T-helper 2 cell treated with Interferon-gamma antibody and Interleukin-4, amounts not matched to agents 5 μg/mL and 100 μg/mL, for 36 hours (primary cell): ENCODE results near the gene CRYBB3.

Experiments used
- DNase-seq: peaks from one replicate; pipeline ENCODE4 v3.0.0; 2021; ENCODE audit warnings: low spot score
- H3K27ac Mint-ChIP-seq: one replicate; pipeline ENCODE4 v1.8.0; 2021; ENCODE audit warnings: mild to moderate bottlenecking, mixed read lengths
- H3K27me3 Mint-ChIP-seq: one replicate; pipeline ENCODE4 v1.8.0; 2021; ENCODE audit warnings: low read depth, mixed read lengths
- H3K36me3 Mint-ChIP-seq: one replicate; pipeline ENCODE4 v1.8.0; 2021; ENCODE audit warnings: low read depth, mixed read lengths
- H3K4me1 Mint-ChIP-seq: one replicate; pipeline ENCODE4 v1.8.0; 2021; ENCODE audit warnings: low read depth, mixed read lengths
- H3K4me3 Mint-ChIP-seq: one replicate; pipeline ENCODE4 v1.8.0; 2022; ENCODE audit warnings: mild to moderate bottlenecking, moderate library complexity, mixed read lengths
- H3K9me3 Mint-ChIP-seq: one replicate; pipeline ENCODE4 v1.8.0; 2021; ENCODE audit warnings: mixed read lengths

Gene CRYBB3

DNA sequence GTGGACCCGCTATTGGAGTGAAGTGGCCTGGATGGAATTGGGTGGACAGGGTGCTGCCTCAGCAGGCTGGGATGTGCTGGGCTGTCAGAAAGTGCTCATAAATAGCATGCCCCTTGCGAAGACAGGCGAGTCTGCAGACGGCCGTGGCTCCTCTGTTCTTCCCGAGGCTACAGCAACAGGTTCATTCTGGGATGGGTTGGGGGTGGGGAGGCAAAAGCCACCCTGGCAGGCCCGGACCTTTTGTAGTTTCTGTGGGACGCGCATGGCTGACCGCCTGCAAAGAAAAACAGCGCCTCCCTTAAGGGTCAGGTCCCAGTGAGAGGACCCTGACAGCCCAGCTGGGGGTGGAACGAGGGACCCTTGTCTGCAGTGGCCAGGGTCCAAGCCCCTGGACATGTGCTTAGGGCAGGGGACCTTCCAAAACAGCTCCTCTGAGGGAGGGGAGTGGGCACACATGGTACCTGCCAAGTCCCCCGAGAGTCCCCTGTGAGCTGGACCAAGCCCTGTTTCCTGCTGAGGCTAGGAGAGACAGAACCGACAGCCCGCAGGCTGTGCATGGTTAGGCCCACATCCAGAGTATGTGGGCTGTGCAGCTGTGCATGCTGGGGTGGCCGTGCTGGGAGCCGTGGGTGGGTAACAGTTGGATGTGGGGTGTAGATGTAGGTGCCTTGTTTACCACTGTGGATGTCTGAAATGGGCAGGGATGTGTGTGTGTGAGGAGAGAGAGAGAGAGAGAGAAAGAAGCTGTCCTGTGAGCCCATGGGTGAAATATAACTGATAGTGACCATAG lies at the start of gene CRYBB3:
CRYBB3 (plus strand) TSS at position 128 of the 790 bp plus-strand sequence. CDS start 1,539 bp downstream, outside the sequence.
- H3K9me3 Mint-ChIP-seq = no peaks in the 10 kb centered on the region
- H3K4me1 Mint-ChIP-seq = peaks cover 5% of the 10 kb centered on the region
- no peaks in the 10 kb centered on the region for H3K36me3 Mint-ChIP-seq
- H3K27me3 Mint-ChIP-seq = no peaks in the 10 kb centered on the region
- DNase-seq = no peak
- H3K27ac Mint-ChIP-seq = peak within 1 kb of the TSS; percentile 56
- H3K4me3 Mint-ChIP-seq = no peak within 1 kb of the TSS

DNA sequence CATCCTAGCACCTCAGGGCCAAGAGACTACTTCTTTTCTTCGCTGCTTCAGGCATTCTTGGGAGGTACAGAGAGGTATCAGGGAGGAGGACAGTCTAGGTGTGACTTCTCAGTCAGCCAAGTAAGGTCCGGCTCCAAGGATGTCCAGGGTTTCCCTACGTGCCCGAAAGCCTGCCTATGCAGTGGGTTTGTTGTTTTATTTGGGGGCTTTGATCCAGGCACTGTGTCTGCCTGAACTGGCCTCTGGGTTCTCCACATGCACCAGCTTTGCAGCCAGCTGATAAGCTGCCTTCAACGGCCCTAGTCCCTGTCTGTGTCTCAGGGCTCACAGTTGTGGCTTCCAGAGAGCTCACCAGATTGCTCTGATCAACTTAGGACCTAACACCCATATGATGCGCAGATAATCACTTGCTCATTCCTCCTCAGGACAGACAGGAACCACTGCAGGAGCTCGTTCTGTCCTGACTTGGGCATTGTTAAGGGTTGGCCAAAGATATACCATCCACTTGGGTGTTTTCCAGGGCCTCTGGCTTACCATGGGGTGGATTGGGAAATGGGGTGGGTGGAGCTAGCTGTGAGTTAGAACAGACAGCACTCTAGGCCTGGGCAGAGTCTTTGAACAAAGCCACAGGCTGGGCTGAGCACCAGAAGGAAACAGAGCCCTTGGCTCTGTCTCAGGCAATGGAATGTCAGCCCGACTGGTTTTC lies 45.5 kb upstream of the CRYBB3 start:
- no peaks in the 10 kb centered on the region for H3K27me3 Mint-ChIP-seq
- H3K4me3 Mint-ChIP-seq = no peak overlapping the region
- H3K27ac Mint-ChIP-seq = no peak overlapping the region
- no peaks in the 10 kb centered on the region for H3K9me3 Mint-ChIP-seq
- H3K36me3 Mint-ChIP-seq = no peaks in the 10 kb centered on the region
- no peak for DNase-seq
- no peaks in the 10 kb centered on the region for H3K4me1 Mint-ChIP-seq

- Mint-ChIP-seq H3K36me3 (no peaks in the 10 kb centered on the region), H3K27me3 (no peaks in the 10 kb centered on the region), H3K4me1 (no peaks in the 10 kb centered on the region), H3K9me3 (no peaks in the 10 kb centered on the region), H3K4me3 (no peak overlapping the region), H3K27ac (no peak overlapping the region)
- DNase-seq = no peak
Measured at GRCh38 chr22:25154667-25154999, 45.0 kb upstream of the CRYBB3 start.

GRCh38 chr22:25156736-25157135 lies 42.9 kb upstream of the CRYBB3 start:
- no peak for DNase-seq
- H3K36me3 Mint-ChIP-seq = no peaks in the 10 kb centered on the region
- no peaks in the 10 kb centered on the region for H3K4me1 Mint-ChIP-seq
- H3K4me3 Mint-ChIP-seq = no peak overlapping the region
- no peaks in the 10 kb centered on the region for H3K9me3 Mint-ChIP-seq
- no peaks in the 10 kb centered on the region for H3K27me3 Mint-ChIP-seq
- H3K27ac Mint-ChIP-seq = no peak overlapping the region

- no peak overlapping the region for H3K27ac Mint-ChIP-seq
- H3K36me3 Mint-ChIP-seq = no peaks in the 10 kb centered on the region
- no peaks in the 10 kb centered on the region for H3K9me3 Mint-ChIP-seq
- no peak for DNase-seq
- no peak overlapping the region for H3K4me3 Mint-ChIP-seq
- no peaks in the 10 kb centered on the region for H3K27me3 Mint-ChIP-seq
- H3K4me1 Mint-ChIP-seq = no peaks in the 10 kb centered on the region
Measured at GRCh38 chr22:25159028-25159427, 40.6 kb upstream of the CRYBB3 start.

DNA sequence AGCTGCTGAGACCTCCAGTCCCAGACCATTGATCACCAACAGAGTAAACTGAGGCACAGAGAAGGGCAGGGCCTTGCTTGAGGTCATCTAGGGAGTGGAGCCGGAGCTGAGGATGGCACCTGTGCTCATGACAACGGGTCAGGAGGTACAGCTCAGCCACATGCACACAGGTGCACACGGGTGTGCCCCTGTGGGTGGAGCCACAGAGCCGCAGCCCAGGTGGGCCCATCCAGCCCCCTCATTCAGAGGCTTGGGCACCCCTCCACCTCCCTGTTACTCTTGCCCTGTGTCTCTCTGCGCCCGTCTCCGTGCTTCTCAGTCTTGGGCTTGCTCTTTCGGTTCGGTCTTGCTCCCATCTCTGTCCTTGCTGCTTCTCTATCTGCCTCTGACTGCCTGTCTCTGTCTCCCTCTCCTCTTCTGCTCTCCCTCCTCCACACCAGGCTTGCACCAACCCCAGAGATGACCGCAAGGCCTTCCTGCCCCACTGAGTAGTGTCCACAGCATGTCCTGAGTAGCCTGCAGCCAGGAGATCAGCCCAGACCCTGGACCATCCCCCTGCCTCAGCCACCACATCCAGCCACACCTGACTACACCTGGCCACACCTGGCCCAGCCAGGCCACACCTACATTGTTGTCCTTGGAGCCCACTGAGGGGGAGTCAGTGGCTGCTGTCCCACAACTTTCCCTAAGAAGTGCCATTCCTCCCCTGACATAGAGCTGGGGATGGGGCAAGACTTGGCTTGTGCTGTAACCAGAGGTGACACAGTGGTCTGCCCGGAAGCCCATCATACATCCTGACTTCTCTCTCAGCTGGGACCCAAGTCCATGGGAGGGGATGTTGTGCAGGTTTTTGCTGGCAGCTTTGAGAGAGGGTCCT lies 39.3 kb upstream of the CRYBB3 start:
- Mint-ChIP-seq H3K4me1 (no peaks in the 10 kb centered on the region), H3K4me3 (no peak overlapping the region), H3K36me3 (no peaks in the 10 kb centered on the region), H3K27ac (peak overlapping the region; percentile 20), H3K27me3 (no peaks in the 10 kb centered on the region), H3K9me3 (no peaks in the 10 kb centered on the region)
- no peak for DNase-seq

DNA sequence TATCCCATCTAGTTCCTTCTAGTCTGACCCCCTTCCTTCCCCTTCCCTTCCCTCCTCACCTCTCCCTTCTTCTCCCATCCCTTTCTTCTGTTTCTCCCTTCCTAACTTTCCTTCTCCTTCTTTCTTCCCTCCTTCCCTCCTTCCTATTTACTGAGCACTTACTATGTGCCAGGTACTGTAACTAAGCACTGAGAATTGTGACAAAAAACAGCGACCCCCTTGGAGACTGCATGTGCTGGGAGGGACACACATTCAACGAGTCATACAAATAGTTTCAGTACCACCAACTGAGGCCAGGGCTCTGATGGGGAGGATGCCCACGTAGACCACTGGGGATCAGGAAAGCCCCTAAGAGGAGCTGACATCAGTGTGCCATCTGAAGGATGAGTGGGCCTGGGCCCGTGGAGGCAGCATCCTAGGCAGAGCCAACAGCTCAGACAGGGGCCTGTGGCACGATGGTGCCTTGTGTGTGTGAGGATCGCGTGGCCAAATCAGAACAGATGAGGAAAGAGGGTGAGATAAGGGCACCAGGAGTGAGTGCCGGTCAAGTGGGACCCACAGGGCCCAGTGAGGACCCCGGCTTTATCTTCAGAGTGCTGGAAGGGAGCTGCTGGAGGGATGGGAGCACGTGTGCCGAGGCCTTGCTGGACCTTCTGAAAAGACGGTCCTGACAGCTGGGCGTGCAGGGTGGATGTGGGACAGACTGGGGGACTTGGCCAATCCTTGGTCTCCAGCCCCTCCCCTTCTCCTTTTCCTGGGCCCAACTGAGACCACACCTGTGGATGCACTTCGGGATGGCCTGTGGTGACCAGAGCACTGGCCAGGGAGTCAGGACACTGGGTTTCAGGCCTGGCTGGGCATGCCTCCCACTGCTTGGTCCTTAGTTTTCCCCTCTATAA lies 38.4 kb upstream of the CRYBB3 start:
- no peaks in the 10 kb centered on the region for H3K4me1 Mint-ChIP-seq
- DNase-seq = no peak
- no peaks in the 10 kb centered on the region for H3K36me3 Mint-ChIP-seq
- H3K9me3 Mint-ChIP-seq = no peaks in the 10 kb centered on the region
- H3K4me3 Mint-ChIP-seq = no peak overlapping the region
- H3K27me3 Mint-ChIP-seq = no peaks in the 10 kb centered on the region
- H3K27ac Mint-ChIP-seq = peak overlapping the region; percentile 8

DNA sequence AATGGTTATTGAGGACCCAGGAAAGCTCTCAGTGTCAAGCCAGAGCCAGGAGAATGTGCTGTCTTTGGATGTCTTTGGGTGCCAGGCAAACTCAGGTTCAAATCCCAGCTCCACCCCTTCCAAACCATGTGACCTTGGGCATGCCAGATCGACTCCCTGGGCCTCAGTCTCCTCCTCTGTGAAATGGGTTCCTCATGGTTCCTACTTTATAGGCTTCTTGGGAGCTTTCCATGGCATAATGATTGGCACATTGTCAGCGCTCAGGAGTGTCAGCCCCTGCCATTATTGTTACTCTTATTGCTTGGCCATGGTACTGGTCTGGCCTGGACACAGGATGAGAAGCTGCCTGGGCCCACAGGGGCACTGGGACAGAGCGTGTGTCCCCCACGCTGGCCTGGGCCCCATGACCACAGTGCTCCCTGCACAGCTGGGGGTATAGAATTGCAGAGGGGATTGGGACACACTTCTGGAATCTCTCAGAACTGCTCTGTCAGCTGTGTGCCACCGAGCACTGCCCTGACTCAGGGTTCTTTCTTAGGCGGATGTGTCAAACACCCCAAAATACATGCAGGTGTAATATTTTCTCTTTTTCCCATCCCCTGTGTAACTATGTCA lies 37.6 kb upstream of the CRYBB3 start:
- no peaks in the 10 kb centered on the region for H3K36me3 Mint-ChIP-seq
- no peak overlapping the region for H3K4me3 Mint-ChIP-seq
- no peak for DNase-seq
- no peaks in the 10 kb centered on the region for H3K27me3 Mint-ChIP-seq
- H3K9me3 Mint-ChIP-seq = no peaks in the 10 kb centered on the region
- no peaks in the 10 kb centered on the region for H3K4me1 Mint-ChIP-seq
- H3K27ac Mint-ChIP-seq = no peak overlapping the region

- no peaks in the 10 kb centered on the region for H3K4me1 Mint-ChIP-seq
- no peak overlapping the region for H3K4me3 Mint-ChIP-seq
- no peak overlapping the region for H3K27ac Mint-ChIP-seq
- no peaks in the 10 kb centered on the region for H3K9me3 Mint-ChIP-seq
- DNase-seq = no peak
- no peaks in the 10 kb centered on the region for H3K36me3 Mint-ChIP-seq
- no peaks in the 10 kb centered on the region for H3K27me3 Mint-ChIP-seq
Measured at GRCh38 chr22:25162561-25162960, 37.1 kb upstream of the CRYBB3 start.

DNA sequence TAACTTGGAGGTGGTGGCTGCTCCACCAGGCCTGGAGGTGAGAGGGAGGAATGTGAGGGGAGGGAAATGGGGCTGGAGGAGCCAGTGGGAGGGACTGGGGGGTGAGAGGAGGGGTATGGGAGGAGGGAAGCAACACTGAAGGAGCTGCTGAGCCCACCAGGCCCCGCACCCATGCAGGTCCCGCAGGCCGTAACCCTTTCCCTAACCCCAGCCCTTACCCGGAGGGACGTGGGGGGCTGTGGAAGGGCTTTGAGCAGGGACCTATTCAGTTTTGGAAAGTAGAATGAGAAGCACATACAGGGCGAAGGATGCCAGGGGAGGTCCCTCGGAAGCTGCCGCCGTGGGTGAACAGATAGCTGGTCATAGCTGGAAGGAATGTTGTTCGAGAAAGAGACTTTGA lies 33.9 kb upstream of the CRYBB3 start:
- no peaks in the 10 kb centered on the region for H3K27me3 Mint-ChIP-seq

DNA sequence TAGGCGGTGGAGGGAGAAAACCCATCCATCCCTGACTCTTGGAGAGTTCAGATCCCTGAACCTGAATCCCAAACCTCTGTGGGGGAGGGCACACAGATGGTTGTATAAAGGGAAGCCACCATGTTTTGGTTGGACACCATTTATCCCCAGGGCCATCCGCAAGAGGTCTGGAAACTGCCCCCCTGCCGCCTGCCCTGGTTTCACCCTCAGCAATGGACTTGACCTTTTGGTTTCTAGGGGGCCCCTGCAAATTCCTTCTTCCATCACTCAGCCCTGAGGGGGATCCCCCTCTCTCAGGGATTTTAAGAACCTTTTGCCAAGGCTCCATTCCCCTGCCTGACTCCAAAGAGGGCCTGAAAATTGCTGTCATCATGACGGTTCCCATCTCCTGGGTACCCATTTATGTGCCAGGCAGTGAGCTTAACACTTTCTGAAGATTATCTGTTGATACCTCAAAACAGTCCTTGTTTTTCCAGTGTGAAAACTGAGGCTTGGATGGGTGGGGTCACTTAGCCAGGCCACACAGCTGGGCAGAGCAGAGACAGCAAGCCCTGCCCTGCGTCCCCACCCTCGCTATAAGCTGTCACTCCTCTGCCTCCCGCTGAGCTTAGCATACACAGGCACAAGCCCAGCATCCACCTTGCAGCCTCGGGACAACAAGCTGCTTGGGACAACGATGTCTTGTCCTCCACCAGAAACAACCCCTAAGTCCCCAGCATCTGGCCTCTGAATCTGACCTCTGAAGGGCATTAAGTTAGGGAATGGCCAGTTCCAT lies 33.2 kb upstream of the CRYBB3 start:
- no peak overlapping the region for H3K27ac Mint-ChIP-seq
- no peak for DNase-seq
- no peaks in the 10 kb centered on the region for H3K27me3 Mint-ChIP-seq

More for the DNA sequence above, 33.9 kb upstream of the CRYBB3 start:
- H3K36me3 Mint-ChIP-seq = no peaks in the 10 kb centered on the region
- no peaks in the 10 kb centered on the region for H3K4me1 Mint-ChIP-seq
- no peaks in the 10 kb centered on the region for H3K9me3 Mint-ChIP-seq
- no peak overlapping the region for H3K27ac Mint-ChIP-seq
- H3K4me3 Mint-ChIP-seq = no peak overlapping the region
- no peak for DNase-seq

DNA sequence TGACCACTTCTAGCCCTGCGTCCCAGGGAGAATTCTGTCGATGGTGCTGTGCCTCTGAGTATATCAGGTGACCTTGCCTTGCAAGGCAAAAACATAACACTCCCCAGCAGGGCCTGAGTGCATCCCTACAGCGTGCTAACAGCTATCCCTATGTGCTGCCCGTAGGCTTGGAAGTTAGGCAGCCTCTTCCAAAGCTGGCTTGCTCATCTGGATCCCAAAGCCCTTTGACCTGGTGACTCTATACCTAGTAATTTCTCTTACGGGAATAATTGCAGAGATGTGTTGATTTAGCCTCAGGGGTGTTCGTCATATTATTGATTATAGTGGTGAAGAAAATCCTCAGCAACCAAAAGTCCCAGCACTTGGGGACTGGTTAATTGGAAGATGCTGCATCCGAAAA lies 32.6 kb upstream of the CRYBB3 start:
- DNase-seq = no peak
- H3K4me1 Mint-ChIP-seq = no peaks in the 10 kb centered on the region

More for the DNA sequence above, 33.2 kb upstream of the CRYBB3 start:
- no peaks in the 10 kb centered on the region for H3K36me3 Mint-ChIP-seq
- no peaks in the 10 kb centered on the region for H3K9me3 Mint-ChIP-seq
- H3K4me1 Mint-ChIP-seq = no peaks in the 10 kb centered on the region
- H3K4me3 Mint-ChIP-seq = no peak overlapping the region

More for the DNA sequence above, 32.6 kb upstream of the CRYBB3 start:
- Mint-ChIP-seq H3K27me3 (no peaks in the 10 kb centered on the region), H3K9me3 (no peaks in the 10 kb centered on the region), H3K36me3 (no peaks in the 10 kb centered on the region), H3K27ac (no peak overlapping the region), H3K4me3 (no peak overlapping the region)
